NCI-H2196 (cell line): Measurements from ENCODE around the gene AOAH.
"Not testable (repeated sequence)": the region's sequence is repeated elsewhere in the genome, so short reads cannot be mapped to it uniquely, and the experiment has no call there.

Source experiments
- DNase-seq: peaks from one replicate; lab custom pipeline; 2025; ENCODE audit not compliant: unreplicated experiment; lab: John Stamatoyannopoulos, UW

Gene AOAH

DNA sequence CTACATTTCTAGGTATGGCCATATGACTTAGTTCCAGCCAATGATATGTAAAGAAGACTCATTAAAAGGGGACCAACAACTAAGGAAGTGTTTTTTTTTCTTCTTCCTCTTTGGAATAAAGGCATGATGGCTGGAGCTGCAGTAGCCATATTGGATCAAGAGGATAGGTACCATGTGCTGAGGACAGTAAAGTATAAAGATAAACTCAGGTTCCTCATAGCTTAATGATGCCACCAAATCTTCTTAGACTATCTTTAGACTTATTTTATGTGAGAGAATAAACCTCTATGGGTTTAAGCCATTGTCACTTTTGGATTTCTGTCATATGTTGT, 249.3 kb downstream of the AOAH start:
- no peak for DNase-seq

DNA sequence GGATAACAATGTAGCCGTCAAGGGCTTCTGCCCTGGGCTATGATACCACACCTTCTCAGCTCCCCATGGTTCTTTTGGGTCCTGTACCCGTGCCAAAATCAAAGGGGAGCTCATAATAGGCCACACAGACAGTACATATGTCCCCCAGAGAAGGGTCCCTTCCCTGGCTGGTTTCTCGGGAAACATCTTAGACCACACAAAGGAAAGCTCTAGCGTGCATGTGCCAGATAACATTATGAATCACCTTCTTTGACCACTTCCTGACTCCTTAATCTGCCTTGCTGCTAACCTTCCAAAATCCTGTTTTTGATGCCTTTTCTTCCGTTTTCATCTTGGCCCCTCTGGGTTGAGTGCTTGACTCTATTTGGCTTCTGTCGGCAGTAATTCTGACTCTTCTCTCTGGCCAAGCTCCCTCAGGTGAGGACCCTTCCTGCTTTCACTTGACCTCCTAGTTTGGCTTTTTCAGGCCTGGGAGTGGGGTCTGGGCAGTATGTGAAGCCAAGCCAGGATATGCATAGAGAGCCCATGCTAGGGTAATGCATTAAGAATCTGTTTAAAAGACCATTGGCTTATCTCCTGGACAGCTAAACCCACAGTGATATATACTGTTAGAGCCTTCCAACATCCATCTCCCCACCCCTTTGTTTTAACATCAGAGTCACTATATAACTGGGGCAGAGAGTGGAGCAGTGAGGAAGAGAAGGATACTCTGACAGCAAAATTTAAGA, 249.8 kb downstream of the AOAH start:
- DNase-seq, result no peak

- DNase-seq, result no peak
Measured at GRCh38 chr7:36473454-36474282, 250.6 kb downstream of the AOAH start.

- DNase-seq, result no peak
Measured at GRCh38 chr7:36472141-36472729, 252.1 kb downstream of the AOAH start.

- DNase-seq, result no peak
Measured at GRCh38 chr7:36469236-36469635, 255.1 kb downstream of the AOAH start.

- no peak for DNase-seq
Measured at GRCh38 chr7:36468370-36469101, 255.8 kb downstream of the AOAH start.

GRCh38 chr7:36466001-36466400, 258.3 kb downstream of the AOAH start:
- DNase-seq, result not testable (repeated sequence)

DNA sequence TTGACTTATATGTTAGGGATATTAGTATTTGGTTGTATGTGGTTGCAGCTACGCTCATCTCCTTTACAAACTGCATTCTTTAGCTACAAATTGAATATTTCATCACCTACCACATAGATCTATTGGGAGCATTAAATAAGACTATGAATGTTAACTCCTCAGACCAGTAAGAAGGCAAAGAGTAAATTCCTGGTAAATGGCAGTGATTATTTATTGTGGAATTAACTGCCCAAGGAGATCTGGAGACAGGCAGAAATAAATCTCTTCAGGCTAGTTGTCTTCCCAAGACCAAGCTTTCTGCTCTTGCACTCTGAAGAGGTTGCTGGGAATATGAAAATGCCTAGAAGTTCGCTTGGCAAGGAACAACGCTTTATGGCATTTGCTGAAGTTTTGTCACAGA, 260.0 kb downstream of the AOAH start:
- no peak for DNase-seq
